HL-60/S4 treated with phorbol 12-myristate 13-acetate at 8.2 ng/mL for 4 days and 3 days (cell line): ENCODE results near the gene HOXD8.

Experiments
- in situ Hi-C: fragments of 300-500 bp; cut with MboI; formaldehyde crosslinking; loops from 2 replicates; pipeline ENCODE4 v1.15.0; 2022; ENCODE audit warnings: low sequenced_read_pairs

Gene HOXD8

DNA sequence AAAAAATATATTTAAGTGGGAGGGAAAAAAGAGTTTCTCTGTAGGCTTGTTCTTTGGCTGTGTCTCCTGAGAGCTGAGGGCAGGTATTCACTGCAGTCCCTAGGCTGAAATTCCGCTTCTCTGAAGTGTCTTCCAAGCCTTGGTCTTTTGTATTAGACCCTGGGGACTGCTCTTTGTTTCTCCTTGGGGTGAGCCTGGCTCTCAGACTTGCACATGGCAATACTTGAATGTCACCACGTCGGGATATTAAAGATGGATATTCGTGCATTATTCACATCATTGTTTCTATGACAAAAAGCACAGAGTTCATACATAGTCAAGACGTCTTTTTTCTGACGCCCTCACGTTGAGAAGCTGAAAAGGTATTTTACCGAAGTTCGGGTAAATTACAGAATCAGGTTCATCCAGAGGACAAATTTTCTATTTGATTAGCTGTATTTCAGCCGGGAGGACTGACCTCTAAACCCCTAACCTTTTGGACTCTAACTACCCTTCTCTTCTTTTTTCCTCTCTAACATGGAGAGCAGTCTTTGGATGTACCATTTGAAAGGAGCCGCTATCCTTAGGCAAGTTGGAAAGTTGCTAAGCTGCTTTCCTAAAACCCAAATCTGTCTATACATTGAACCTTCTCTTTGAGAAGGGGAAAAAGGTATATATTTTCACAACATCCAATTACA, 25.2 kb downstream of the HOXD8 start:
- in situ Hi-C loops, result no loop called here

DNA sequence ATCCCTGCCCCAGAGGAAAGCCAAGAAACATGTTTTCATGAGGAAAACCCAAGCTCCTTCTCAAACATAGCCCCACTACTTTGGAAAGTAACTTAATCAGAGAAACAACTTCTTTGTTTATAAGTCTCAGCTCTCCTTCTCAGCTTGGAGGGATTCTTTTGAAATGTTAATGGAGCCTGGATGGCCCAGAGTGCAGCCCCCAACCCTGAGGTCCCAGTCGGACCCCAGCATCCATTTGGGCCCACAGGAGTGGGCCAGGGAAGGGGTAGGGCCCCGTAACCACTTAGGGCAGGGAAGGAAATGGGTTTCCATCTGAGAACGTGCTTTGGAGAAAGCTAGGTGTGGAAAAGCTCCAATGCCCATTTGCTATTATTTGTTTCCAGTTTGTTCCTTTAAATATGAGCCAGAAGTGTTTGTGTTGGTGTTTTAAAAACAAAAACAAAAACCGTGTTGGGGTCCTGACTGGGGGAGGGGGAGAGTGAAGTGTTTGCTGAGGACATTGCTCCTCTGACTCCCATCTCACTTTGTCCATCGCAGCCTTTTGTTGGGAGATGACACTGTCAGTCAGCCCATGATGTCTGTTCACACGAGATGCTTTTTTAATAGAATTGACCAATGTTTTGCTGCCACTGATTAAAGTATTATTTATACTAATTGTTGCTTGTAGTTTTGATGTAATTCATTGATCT, 26.0 kb downstream of the HOXD8 start:
- in situ Hi-C loops, result no loop called here

DNA sequence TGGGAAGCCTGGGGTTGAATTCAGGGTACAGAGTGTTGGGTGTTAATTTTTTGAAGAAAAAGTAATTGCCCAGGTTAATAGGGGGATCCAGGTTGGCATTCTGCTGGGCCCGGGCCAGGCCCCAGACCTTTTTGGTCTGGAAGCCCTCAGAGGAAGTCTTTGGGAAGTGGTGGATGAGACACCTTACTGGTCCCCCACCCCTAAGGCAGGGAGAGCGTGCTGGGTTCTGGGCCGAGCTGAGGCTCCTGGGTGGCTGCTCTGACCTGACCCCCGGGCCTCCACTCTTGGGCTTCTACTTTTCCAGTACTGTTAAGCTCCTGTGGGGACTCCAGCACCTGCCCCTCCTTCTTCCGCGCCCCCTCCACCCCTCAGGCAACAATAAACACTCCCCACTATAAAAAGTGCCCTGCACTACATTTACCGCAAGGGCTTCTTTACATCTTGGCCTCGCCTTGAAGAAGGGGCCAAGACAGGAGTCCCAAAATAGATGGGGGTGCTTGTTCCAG, 26.8 kb downstream of the HOXD8 start:
- in situ Hi-C loops, result no loop called here

DNA sequence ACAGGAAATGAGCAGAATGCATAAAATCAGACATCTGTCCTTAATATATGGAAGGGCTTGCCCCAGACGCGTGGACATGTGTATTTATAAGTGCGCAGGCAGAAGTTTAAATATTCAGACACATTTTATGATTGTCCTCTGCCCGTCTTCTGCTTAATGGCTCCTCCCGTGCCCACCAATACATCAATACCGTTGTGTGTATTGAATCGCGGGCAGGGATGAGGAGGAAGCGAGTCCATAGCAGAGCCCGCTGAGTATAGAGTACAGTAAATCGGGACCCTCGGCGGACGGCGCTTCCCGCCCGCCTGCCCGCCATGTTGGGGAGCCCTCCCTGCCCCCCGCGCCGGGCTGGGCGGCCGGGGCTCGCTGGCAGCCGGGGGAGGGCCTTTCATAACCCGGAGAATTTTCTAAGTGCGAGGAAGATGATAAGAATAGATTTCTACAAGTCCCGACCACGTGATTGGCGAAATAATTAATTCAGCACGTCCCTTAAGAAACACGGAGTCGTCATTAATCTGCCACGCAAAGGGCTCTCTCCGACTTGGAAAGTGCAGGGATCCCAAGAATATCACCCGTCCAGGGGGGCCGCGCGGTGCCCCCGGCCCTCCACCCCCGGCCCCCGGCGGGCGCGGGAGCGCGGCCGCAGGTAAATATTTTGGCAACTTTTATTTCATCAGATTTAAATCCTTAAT, 27.4 kb downstream of the HOXD8 start, which contains the start of gene HOXD3:
HOXD3 (plus strand) TSS at position 501 of the 692 bp plus-strand sequence. CDS start 11,808 bp downstream, outside the sequence.
- in situ Hi-C loops, result no loop called here

DNA sequence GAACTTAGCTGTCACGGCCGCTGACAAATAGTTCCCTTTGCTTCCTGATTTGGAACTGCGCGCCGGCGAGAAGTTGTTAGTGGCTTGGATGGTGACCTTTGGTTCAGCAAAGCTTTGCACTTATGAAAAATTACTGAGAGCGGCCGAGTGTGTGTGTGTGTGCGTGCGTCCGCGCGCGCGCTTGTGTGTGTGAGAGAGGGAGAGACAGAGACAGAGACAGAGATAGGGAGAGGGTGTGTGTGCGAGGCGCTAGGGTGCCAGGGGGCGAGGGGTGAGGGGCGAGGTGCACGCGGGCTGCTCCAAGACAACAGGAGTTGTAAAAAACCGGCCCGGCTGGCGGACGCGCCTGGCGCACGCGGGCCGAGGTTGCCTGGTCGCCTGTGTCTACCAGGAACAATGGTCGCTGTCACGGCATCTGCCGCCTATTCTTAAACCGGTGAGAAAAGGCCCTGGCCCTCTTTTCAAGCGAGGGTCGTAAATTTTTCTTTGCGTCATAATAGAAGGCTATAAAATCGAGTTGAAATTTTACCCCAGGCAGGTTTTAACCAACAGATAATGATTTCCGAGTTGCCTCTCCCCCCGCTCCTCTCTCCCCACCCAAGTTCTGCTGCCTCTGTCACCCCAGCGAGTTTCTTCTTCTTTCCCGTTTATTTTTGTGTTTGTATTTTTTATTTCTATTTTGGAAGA, 28.1 kb downstream of the HOXD8 start:
- in situ Hi-C loops, result no loop called here

DNA sequence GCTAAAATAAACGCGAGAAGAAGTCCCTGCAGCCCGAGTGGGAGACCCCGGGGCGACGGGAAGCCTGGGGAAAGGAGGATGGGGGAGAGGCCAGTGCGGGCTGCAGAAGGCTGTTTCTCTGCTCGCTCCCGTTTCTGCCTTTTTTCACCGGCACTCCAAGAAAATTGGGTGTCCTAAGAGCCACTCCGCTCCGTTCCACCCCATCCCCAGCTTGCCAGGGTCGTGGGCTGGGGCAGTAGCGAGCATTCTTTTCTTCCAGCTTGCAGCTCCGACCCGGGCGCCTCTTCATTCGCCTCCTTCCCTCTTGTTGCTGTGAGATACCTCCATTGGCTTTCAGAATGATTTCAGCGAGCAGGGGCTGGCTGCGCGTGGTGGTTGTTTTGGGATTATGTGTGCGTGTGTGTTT, 28.7 kb downstream of the HOXD8 start:
- in situ Hi-C loops, result no loop called here

DNA sequence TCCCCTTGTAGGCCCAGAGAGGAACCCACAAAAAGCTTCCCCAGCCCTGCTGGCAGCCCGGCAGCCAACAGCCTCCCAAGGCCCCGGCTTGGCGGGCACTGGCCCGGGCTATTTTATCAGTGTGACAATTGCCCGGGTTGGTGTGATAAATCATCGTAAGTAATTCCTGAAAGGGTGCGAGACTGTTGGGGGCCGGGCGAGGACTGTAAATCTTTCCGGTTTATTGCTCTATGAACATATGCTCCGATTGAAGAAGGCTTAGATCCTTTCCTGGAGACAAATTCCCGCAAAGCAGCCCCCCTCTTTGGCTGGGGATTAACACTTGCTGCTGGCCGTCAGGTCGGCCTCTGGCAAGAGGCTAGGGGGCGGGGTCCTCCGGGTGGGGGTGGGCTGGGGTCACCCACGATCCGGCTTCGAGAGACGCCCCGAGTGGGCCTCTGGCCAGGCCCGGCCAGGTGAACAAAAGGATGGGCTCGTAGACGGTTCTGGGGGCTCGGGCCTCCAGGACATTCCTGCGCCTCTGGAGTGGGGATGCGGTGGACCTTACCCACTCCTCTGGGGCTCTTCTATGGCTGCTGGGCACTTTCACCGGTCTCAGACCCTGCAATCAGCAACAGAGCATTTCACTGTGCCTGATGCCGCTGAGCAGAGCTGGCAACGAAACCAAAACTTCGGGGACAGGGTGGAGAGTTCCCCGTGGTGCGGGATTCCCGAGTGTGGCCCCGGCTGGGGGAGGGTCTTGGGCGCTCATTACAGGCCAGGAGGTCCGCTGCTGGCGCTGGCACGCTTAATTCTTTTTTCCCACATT, 29.6 kb downstream of the HOXD8 start:
- in situ Hi-C loops, result no loop called here

DNA sequence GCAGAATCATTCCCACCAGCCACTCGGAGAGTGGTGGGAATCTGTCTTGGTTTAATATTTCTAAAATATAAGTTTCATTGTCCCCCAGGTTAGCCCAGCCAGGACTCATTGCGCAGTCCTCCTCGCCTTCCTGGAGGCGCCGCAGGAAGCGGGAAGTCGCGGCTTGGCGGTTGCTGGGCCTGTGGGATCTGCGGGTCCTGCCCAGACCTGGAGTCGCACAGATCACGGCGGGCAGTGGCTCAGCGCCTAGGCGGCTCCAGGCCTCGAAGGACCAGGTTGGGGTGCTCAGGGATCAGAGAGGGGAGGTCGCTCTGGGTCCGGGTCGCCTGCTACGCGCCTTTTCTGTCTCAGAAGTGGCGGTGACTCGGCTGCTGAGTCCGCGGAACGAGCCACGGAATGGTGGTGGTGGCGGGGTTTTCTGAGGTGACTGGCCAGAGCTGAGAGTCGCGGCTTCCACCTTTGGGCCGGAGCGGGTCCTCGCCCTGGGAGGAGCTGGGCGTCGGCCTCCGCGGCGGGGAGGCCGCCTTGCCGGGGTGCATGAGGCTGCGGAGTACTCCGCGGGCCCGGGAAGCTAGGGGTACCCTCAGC, 30.3 kb downstream of the HOXD8 start:
- in situ Hi-C loops, result no loop called here

DNA sequence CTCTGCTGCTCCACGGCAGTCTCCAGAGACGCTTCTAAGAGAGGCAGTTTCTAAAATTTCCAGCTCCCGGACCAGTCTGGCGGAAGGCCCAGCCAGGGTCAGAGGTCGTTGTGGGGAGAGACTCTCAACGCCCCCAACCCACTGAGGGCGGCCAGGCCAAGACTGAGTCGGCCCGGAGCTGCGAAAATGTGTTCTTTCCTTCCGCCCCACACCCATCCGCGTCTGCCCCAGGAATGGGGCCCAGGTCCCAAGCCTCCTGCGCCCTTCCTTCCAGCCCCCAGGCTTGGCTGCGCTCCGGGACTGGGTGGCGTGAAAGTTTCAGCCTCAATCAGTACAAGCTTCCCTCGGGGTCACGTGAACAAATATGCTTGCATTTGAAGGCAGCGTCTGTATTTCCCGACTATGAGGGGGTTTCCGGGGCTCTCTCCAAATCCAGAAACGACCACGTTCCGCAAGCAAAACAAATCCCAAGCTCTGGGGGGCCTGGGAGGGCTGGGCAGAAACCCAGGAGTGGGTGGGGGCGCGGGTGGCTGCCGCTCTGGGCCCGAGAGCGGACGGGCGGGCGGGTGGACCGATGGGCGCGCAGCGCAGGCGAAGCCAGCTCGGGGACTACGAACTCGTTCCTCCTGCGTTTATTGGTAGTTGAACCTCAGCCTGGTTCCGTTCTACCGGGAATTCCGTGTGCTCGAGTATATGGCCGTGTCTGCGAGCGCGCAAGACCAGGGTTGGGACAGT, 30.9 kb downstream of the HOXD8 start:
- in situ Hi-C loops, result no loop called here

DNA sequence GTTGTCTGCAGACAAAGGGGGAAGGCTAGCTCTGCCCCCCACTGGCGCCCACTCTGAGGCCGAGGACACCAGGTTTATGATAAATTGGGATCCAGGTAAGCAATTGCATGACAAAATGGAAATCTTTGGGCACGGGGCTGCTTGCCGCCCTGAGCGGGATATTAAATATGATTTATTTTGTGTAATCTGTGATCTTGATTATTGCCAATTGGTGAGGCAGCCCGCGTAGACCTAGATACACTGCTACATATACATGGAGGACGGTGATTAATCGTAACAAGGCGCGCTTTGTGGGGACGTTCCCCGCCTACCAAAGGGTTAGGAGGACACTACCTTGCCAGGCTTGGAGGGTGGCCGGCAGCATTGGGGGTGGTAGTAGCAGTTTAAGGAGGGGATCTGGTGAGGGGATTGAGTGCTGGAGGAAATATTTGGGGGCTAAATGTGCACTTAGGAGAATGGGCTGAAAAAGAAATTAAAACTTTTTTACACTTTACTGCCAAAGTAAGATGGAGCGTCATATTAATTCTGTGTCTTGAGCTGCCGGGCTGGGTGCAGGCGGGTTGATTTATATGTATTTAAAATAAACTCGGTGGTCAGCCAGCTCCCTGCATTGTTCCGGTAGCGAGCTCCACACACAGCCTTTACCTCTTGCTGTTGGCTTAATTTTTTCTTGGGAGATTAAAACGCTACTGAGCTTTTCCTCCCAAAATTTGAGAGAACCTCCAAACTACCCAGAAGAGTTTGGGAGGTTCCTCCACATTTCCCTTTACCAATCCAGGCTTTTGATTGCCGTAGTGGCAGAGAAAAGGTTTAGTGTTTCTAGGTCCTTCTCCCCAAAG, 31.7 kb downstream of the HOXD8 start:
- in situ Hi-C loops, result no loop called here

DNA sequence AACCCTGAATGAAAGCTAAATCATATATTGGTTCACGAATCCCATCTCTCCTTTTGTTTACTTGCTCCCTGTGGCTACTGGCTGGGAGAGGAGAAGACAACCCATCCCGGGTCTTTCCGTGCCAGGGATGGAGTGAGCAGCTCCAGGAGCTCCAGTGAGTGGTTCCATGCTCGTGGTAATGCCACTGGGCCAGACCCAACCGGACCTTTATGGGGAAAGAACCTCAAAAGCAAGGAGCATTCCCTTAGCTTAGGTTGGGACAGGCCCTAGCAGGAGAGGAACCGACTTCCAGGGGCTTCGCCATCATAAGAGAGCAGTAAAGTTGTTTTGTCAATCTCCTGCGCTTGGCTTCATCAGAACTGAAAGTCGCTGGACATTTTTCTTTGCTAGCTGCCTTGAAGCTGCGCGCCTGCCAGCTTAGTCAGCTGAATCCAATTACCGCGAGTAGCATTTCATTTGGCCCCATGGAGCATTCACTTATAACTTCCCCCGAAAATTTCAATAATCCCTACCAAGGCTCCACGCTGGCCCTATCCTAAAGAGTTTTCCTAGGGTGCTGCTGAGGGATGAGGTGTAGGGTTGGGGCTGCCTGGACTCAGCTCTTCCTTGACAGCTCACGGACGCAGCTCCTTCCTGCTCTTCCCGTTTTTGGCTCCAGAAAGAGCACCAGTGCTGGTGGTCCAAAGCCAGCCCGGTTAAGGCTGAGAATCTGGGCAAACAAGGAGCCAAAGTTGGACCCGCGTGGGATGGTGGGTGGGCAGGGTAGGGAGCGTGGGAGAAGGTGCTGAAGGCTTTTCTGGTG, 32.5 kb downstream of the HOXD8 start:
- in situ Hi-C loops, result no loop called here

DNA sequence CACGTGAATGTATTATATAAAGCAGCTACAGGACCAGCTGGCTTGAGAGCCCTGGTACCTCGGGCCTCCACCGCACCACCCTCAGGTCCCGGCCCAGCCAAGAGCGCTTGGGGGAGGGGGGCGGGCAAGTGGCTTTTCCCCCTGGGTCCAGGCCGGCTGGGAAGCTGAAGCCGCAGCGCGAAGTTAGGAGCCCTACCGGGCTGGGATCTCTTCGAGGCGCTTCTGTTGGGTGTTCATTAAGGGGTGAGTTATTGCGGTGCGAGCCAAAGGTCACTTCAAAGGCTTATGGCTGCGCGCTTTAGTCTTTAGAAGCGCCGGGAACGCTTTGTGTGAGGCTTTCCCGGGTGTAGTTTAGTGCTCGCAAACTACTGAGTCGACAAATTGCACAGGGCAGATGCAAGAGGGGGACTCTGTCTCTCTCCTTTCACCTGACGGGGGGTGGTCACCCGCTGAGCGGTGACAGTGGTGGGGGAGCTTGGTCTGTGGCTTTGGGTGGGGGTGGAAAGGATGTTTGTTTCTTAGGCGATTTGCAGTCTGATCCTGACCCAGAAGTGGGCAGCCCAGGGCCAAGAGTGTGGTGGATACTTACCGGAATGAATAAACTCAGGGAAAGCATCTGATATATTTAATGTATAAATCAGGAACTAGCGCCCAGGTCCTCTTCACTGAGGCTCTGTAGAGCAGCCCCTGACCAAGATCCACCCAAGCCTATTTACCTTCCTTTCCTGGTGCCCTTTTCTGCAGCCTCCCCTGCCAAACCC, 33.6 kb downstream of the HOXD8 start:
- in situ Hi-C loops, result no loop called here

DNA sequence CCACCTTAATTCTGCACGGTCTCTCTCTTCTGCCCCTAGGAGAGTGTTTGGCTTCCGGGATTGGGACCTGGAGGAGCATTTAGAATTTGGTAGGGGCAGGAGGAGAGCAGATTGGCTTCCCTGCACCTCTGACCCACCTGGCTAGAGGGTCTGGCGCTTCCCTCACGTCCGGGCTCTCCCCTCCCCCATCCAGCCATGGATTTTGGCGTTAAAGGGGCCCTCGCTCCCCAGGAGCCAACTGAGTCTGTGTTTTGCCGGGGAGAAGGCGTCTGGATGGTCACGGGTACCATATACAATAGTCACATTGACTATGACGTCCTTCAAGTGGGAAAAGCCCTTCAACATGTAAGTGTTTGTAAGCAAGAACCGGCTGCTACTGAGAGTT, 34.2 kb downstream of the HOXD8 start:
- in situ Hi-C loops, result no loop called here

DNA sequence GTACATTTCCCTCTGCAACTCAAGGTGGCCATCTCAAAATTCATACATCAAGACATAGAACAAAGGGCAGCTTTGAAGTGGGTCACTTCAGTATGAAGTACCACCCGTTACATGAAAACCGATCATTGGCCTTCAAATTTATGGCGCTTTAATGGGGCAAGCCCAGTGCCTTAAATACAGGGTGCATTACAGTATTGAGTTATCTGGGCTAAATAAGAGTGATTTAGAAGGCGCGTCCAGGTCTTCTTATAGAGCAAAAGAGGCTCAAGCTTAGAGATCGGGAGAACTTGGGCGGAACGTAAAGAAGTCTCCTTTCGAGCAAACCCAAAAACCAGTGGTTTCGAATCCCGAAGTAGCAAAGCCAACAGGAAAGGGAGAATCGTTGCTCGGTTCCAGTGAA, 34.7 kb downstream of the HOXD8 start:
- in situ Hi-C loops, result no loop called here

DNA sequence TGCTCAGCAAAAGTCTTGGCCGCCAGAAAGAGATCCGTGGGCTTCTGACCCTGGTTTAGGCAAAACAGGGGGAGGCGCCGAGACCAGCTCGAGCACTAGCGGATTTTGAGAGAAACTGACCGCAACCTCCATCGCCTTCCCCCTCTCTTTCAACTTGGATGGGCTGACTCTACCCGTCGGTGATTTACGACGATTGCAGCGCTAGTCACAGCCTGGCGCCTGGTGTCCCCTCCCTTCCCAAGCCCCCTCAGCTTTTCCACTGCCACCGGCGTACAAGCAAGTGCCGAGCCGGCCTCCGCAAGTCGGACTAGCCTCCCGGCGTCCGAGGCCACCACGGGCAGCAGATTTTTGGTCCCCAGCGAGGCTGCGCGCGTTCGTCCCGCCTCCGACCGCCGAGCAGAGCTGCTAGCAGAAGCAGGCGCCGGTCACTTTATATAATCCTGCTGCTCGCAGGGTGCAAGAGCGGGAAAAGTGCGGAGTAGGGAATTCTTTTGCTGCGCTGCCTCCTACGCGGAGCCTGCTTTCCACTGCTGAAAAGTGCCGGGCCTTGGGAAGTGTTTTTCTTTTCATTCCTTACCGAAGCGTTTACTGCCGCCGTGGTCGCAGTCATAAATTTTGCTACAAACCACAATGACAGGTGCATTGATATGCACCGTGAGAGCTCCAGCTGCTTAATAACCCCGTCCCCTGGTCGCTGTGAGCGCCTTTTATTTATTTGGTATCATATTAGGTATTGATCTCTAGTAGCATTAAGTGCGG, 35.3 kb downstream of the HOXD8 start:
- in situ Hi-C loops, result no loop called here

DNA sequence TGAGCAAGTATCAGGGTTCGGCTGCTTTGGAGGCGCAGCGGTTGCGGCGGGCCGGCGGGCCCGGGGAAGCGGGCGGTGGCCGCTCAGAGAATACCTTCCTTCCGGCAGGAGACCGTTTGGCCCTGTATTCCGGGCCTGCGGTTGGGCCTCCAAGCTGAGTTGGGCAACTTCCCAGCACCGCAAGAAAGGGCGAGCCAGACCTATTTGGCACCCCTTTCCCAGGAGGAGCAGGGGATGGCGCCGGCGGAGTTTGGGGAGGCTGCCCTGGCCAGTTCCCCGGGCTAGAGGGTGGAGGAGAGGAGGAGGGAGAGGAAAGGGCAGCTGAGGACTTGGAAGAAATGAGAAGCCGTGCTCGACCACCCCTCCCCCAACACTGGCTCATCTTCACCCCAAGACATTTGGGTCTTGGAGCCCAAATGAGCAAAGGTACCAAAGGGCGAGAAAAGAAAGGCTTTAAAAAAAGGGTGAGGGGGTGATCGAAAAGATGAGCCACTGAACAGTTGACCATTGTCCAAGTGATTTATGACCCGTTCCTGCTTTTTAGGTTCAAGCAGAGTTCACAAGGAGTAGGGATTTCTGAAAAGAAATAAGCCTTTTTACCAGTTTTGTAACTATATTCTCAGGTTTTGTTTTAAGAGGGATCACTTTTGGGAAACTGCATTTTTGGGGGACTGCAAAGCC, 36.0 kb downstream of the HOXD8 start:
- in situ Hi-C loops, result no loop called here
